Measurements from ENCODE around the gene ADAMTSL2. TPM values are rescaled to one million over a fixed set of nuclear protein-coding genes. Genes with fewer than 3 reads are reported as not detected.
A peak's percentile ranks its signal among the peaks of the same experiment; 100 is the strongest.

Gene ADAMTSL2
- total RNA-seq, 1 donor from 2014 or later = 2.0 TPM

DNA sequence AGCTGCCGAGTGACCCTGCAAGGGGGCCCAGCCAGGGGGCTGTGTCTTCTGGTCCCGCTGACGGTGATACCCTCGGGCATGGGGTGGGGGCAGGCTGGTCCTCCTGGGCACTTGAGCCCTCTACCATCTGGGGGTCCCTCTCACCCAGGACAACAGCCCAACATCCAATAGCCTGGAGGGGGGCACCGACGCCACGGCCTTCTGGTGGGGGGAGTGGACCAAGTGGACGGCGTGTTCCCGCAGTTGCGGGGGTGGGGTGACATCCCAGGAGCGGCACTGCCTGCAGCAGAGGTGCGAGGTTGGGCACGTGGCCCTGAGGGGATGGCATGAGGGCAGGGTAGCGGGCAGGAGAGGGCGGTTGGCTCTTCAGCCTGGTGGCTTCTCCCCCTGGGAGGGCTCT lies 2.8 kb downstream of the ADAMTSL2 start:
- Histone ChIP-seq H3K27me3 (no peaks in the 10 kb centered on the region), H3K4me3 (no peak overlapping the region), H3K27ac (no peak overlapping the region), H3K9me3 (no peaks in the 10 kb centered on the region), H3K36me3 (no peaks in the 10 kb centered on the region), H3K4me1 (peaks cover 40% of the 10 kb centered on the region)
- DNase-seq (ENCODE audit: extremely low spot score in 2 of 2) = no peak
- TF ChIP-seq, protein P1, sequence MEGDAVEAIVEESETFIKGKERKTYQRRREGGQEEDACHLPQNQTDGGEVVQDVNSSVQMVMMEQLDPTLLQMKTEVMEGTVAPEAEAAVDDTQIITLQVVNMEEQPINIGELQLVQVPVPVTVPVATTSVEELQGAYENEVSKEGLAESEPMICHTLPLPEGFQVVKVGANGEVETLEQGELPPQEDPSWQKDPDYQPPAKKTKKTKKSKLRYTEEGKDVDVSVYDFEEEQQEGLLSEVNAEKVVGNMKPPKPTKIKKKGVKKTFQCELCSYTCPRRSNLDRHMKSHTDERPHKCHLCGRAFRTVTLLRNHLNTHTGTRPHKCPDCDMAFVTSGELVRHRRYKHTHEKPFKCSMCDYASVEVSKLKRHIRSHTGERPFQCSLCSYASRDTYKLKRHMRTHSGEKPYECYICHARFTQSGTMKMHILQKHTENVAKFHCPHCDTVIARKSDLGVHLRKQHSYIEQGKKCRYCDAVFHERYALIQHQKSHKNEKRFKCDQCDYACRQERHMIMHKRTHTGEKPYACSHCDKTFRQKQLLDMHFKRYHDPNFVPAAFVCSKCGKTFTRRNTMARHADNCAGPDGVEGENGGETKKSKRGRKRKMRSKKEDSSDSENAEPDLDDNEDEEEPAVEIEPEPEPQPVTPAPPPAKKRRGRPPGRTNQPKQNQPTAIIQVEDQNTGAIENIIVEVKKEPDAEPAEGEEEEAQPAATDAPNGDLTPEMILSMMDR (IDR thresholded peaks at IDR 0.05) = no peak
- TF ChIP-seq POLR2AphosphoS5 (IDR thresholded peaks at IDR 0.05; ENCODE audit: insufficient read depth in 1 of 2, low read depth in 1 of 2) (no peak), POLR2A (IDR thresholded peaks at IDR 0.05) (no peak)
- intact Hi-C loops (cut with DNase I) = loop anchor here (10.0 kb wide), 1 partner anchor 178 kb away; no protein-coding TSS in a partner anchor

- H3K36me3 ChIP-seq = no peaks in the 10 kb centered on the region
- no peaks in the 10 kb centered on the region for H3K27me3 ChIP-seq
- peaks cover 40% of the 10 kb centered on the region for H3K4me1 ChIP-seq
- no peak overlapping the region for H3K4me3 ChIP-seq
- no peak for DNase-seq (ENCODE audit: extremely low spot score in 2 of 2)
- intact Hi-C loops (cut with DNase I) = loop anchor here (10.0 kb wide), 1 partner anchor 177 kb away; no protein-coding TSS in a partner anchor
- H3K9me3 ChIP-seq = no peaks in the 10 kb centered on the region
- TF ChIP-seq, protein P1 (IDR thresholded peaks at IDR 0.05) = no peak
- no peak for TF ChIP-seq POLR2A (IDR thresholded peaks at IDR 0.05)
- no peak for TF ChIP-seq POLR2AphosphoS5 (IDR thresholded peaks at IDR 0.05; ENCODE audit: insufficient read depth in 1 of 2, low read depth in 1 of 2)
- H3K27ac ChIP-seq = no peak overlapping the region
Observed at GRCh38 chr9:133538176-133538575, 3.7 kb downstream of the ADAMTSL2 start.

GRCh38 chr9:133538851-133539833 lies 4.6 kb downstream of the ADAMTSL2 start:
- no peak for TF ChIP-seq POLR2A (IDR thresholded peaks at IDR 0.05)
- TF ChIP-seq, protein P1 (IDR thresholded peaks at IDR 0.05) = no peak
- TF ChIP-seq POLR2AphosphoS5 (IDR thresholded peaks at IDR 0.05; ENCODE audit: insufficient read depth in 1 of 2, low read depth in 1 of 2) = no peak
- H3K27ac ChIP-seq = no peak overlapping the region

GRCh38 chr9:133539991-133540697 lies 5.6 kb downstream of the ADAMTSL2 start:
- Histone ChIP-seq H3K4me3 (peak overlapping the region; percentile 26 to 38), H3K9me3 (no peaks in the 10 kb centered on the region), H3K27ac (no peak overlapping the region), H3K27me3 (no peaks in the 10 kb centered on the region), H3K36me3 (no peaks in the 10 kb centered on the region), H3K4me1 (peaks cover 25% of the 10 kb centered on the region)
- no peak for TF ChIP-seq POLR2AphosphoS5 (IDR thresholded peaks at IDR 0.05; ENCODE audit: insufficient read depth in 1 of 2, low read depth in 1 of 2)
- TF ChIP-seq, protein P1 (IDR thresholded peaks at IDR 0.05) = no peak
- TF ChIP-seq POLR2A (IDR thresholded peaks at IDR 0.05) = no peak
- no peak for DNase-seq (ENCODE audit: extremely low spot score in 2 of 2)
- intact Hi-C loops (cut with DNase I) = loop anchor here (5.0 to 10.0 kb wide), 2 partner anchors 175 to 332 kb away; no protein-coding TSS in a partner anchor

More at GRCh38 chr9:133538851-133539833, 4.6 kb downstream of the ADAMTSL2 start:
- Histone ChIP-seq H3K4me1 (peaks cover 35% of the 10 kb centered on the region), H3K27me3 (no peaks in the 10 kb centered on the region), H3K9me3 (no peaks in the 10 kb centered on the region), H3K36me3 (no peaks in the 10 kb centered on the region), H3K4me3 (peak overlapping the region; percentile 26 to 38)
- DNase-seq (ENCODE audit: extremely low spot score in 2 of 2) = no peak
- intact Hi-C loops (cut with DNase I) = loop anchor here (10.0 kb wide), 1 partner anchor 176 kb away; no protein-coding TSS in a partner anchor

All from vagina (tissue), 2 donors.